ENCODE results near the gene PDLIM7.

GRCh38 chr5:177515580-177515979 is 18.2 kb upstream of the PDLIM7 start:
- TF ChIP-seq CTCF (IDR thresholded peaks at IDR 0.05) (no peak), POLR2AphosphoS5 (IDR thresholded peaks at IDR 0.05) (no peak), POLR2A (IDR thresholded peaks at IDR 0.05) (no peak)
